Fibroblast of skin of back (primary cell): ENCODE measurements around the gene MTO1.
"Not testable (repeated sequence)": the region's sequence is repeated elsewhere in the genome, so short reads cannot be mapped to it uniquely, and the experiment has no call there.

Source experiments
- DNase-seq: peaks from one replicate; pipeline ENCODE4 v3.0.0-alpha.2; 2013

The MTO1 gene

GRCh38 chr6:73534628-73535027 is 73.1 kb downstream of the MTO1 start:
- DNase-seq, result no peak

GRCh38 chr6:73537677-73538076 is 76.1 kb downstream of the MTO1 start:
- no peak for DNase-seq

- DNase-seq, result no peak
Measured at GRCh38 chr6:73538116-73538779, 76.7 kb downstream of the MTO1 start.

GRCh38 chr6:73542481-73542880 is 80.9 kb downstream of the MTO1 start:
- not testable (repeated sequence) for DNase-seq

- no peak for DNase-seq
Measured at GRCh38 chr6:73542891-73543290, 81.4 kb downstream of the MTO1 start.

GRCh38 chr6:73547036-73547435 is 85.5 kb downstream of the MTO1 start:
- no peak for DNase-seq

- no peak for DNase-seq
Measured at GRCh38 chr6:73548458-73549446, 87.2 kb downstream of the MTO1 start.

- not testable (repeated sequence) for DNase-seq
Measured at GRCh38 chr6:73551115-73551514, 89.6 kb downstream of the MTO1 start.

- DNase-seq, result not testable (repeated sequence)
Measured at GRCh38 chr6:73555380-73555949, 93.9 kb downstream of the MTO1 start.

GRCh38 chr6:73556836-73557235 is 95.3 kb downstream of the MTO1 start:
- DNase-seq, result no peak
